HepG2 (cell line): Measurements from ENCODE around the gene ROMO1. TPM values are rescaled to one million over a fixed set of nuclear protein-coding genes. Genes with fewer than 3 reads are reported as not detected.

Source experiments
- AHR ChIP-seq: IDR thresholded peaks from 2 replicates; pipeline ENCODE4 v1.6.1; 2018; ENCODE audit warnings: missing genetic modification reagents, missing compliant biosample characterization
- ATF2 ChIP-seq: sonication (generic); formaldehyde crosslinking; IDR thresholded peaks from 2 replicates; pipeline ENCODE4 v1.4.0; 2020; ENCODE audit warnings: missing genetic modification reagents
- CBFB ChIP-seq: sonication (generic); formaldehyde crosslinking; IDR thresholded peaks from 2 replicates; pipeline ENCODE4 v1.4.0; 2020; ENCODE audit warnings: missing genetic modification reagents
- CREB1 ChIP-seq, 2 experiments: fragments of 450-650 bp in 1 of 2; IDR thresholded peaks; 2 replicates each; pipeline ENCODE4 v1.6.1; 2016 to 2017; ENCODE audit warnings: control low read depth in 1 of 2, mild to moderate bottlenecking in 1 of 2, missing compliant biosample characterization in 1 of 2, missing genetic modification characterization in 1 of 2
- DBP ChIP-seq: sonication (generic); formaldehyde crosslinking; IDR thresholded peaks from 2 replicates; pipeline ENCODE4 v1.4.0; 2020; ENCODE audit warnings: missing genetic modification reagents; ENCODE audit errors: not compliant biosample characterization
- MTA3 ChIP-seq: sonication (generic); formaldehyde crosslinking; IDR thresholded peaks from 2 replicates; pipeline ENCODE4 v1.4.0; 2020; ENCODE audit warnings: missing genetic modification reagents
- MXD1 ChIP-seq: sonication (generic); formaldehyde crosslinking; IDR thresholded peaks from 2 replicates; pipeline ENCODE4 v1.4.0; 2020; ENCODE audit warnings: mild to moderate bottlenecking, missing genetic modification reagents
- POLR2AphosphoS2 ChIP-seq: IDR thresholded peaks from 2 replicates; pipeline ENCODE4 v1.6.1; 2011; ENCODE audit warnings: low read depth, low read length, improper control_type of control experiment
- REPIN1 ChIP-seq: sonication (generic); formaldehyde crosslinking; IDR thresholded peaks from 2 replicates; pipeline ENCODE4 v1.8.0; 2022; ENCODE audit warnings: missing genetic modification reagents, low read depth, mild to moderate bottlenecking, borderline replicate concordance
- SNRNP70 ChIP-seq: fragments of 200-400 bp; formaldehyde crosslinking; IDR thresholded peaks from 2 replicates; pipeline ENCODE4 v1.6.1; 2017; ENCODE audit warnings: mild to moderate bottlenecking, low read depth, low read length, moderate library complexity
- SRSF4 ChIP-seq: fragments of 200-400 bp; formaldehyde crosslinking; IDR thresholded peaks from one replicate; pipeline ENCODE4 v1.6.1; 2018; ENCODE audit warnings: mild to moderate bottlenecking, low read depth, low read length, moderate library complexity; ENCODE audit not compliant: poor library complexity, severe bottlenecking
- ZBTB46 ChIP-seq: sonication (generic); formaldehyde crosslinking; IDR thresholded peaks from 2 replicates; pipeline ENCODE4 v1.4.0; 2020; ENCODE audit warnings: mild to moderate bottlenecking, missing genetic modification reagents, borderline replicate concordance
- ZNF10 ChIP-seq: sonication (generic); formaldehyde crosslinking; IDR thresholded peaks from 2 replicates; pipeline ENCODE4 v1.4.0; 2020; ENCODE audit warnings: mild to moderate bottlenecking, low read depth, missing genetic modification reagents, borderline replicate concordance
- ZNF124 ChIP-seq: sonication (generic); formaldehyde crosslinking; IDR thresholded peaks from 2 replicates; pipeline ENCODE4 v1.4.0; 2020; ENCODE audit warnings: missing genetic modification reagents
- ZNF282 ChIP-seq: fragments of 450-650 bp; IDR thresholded peaks from 2 replicates; pipeline ENCODE4 v1.6.1; 2018; ENCODE audit not compliant: partially characterized antibody
- ZNF737 ChIP-seq: sonication (generic); formaldehyde crosslinking; IDR thresholded peaks from 2 replicates; pipeline ENCODE4 v1.5.0; 2020; ENCODE audit warnings: missing genetic modification reagents, mild to moderate bottlenecking, borderline replicate concordance
- ZNF781 ChIP-seq: sonication (generic); formaldehyde crosslinking; IDR thresholded peaks from 2 replicates; pipeline ENCODE4 v1.5.1; 2020; ENCODE audit warnings: borderline replicate concordance, mild to moderate bottlenecking, missing genetic modification reagents; ENCODE audit errors: not compliant biosample characterization
- polyA plus RNA-seq, 8 experiments: library from polyadenylated mRNA; depleted of rRNA in 3 of 8; stranded (reverse) in 7 of 8; unstranded in 1 of 8; fragments of >200 nt; fragmentation: Illumina TruSeq in 4 of 8; extraction: Trizol in 4 of 8; gene quantifications; 2 replicates each; pipeline versions ENCODE4 v1.2.1 to v1.2.3, GENCODE V29; 2011 to 2016; ENCODE audit warnings: low read depth in 4 of 8, missing spikeins in 1 of 8, mixed read lengths in 1 of 8; ENCODE audit not compliant: insufficient read depth in 1 of 8
- total RNA-seq, 5 experiments: library from RNA; depleted of rRNA; stranded (reverse); fragments of >200 nt; fragmentation: Illumina TruSeq; extraction: Trizol; gene quantifications; 2 replicates each; pipeline ENCODE4 v1.2.3, GENCODE V29; 2016; ENCODE audit warnings: low read depth in 1 of 5

The ROMO1 gene
- total and polyA plus RNA-seq, 2 of the 13 experiments (the other 11 are each of a cell fraction or from before 2014, with no cell fraction given), result 636 to 755 TPM

GRCh38 chr20:35741892-35742740 lies 42.9 kb downstream of the ROMO1 start, which contains the start of gene RBM39 (continued):
- TF ChIP-seq ZBTB46 (CRISPR knock-in tag), result no peak
- peak; percentile 22 for TF ChIP-seq ZNF781 (CRISPR knock-in tag)
- TF ChIP-seq DBP (CRISPR knock-in tag), result peak; percentile 98
- TF ChIP-seq MTA3 (CRISPR knock-in tag), result no peak
- TF ChIP-seq CBFB (CRISPR knock-in tag), result peak; percentile 97
- TF ChIP-seq POLR2AphosphoS2, result peak; percentile 57
- peak; percentile 96 for TF ChIP-seq CREB1 (IDR thresholded peaks at IDR 0.05)
- TF ChIP-seq CREB1 (CRISPR knock-in tag; IDR thresholded peaks at IDR 0.05), result peak; percentile 98
- peak; percentile 98 for TF ChIP-seq ZNF124
- peak; percentile 99 for TF ChIP-seq AHR
- peak; percentile 65 for TF ChIP-seq SRSF4
- TF ChIP-seq MXD1 (CRISPR knock-in tag), result peak; percentile 92
- peak; percentile 100 for TF ChIP-seq ZNF282
- TF ChIP-seq ZNF10 (CRISPR knock-in tag), result no peak
- TF ChIP-seq REPIN1, result peak; percentile 98
- TF ChIP-seq SNRNP70, result no peak
- peak; percentile 97 for TF ChIP-seq ATF2
- peak; percentile 98 for TF ChIP-seq ZNF737
